HEK293T (cell line): ENCODE results near the gene SNRPB.
"Not testable (repeated sequence)": the region's sequence is repeated elsewhere in the genome, so short reads cannot be mapped to it uniquely, and the experiment has no call there.

Source experiments
- CTCF ChIA-PET: fragments of 350-600 bp; formaldehyde crosslinking; extraction: SDS; loops from one replicate; lab custom pipeline; 2021; ENCODE audit warnings: antibody characterized with exemption, inconsistent platforms; lab: Yijun Ruan, JAX
- POLR2A ChIA-PET: fragments of 350-600 bp; formaldehyde crosslinking; extraction: SDS; loops from one replicate; lab custom pipeline; 2020; ENCODE audit warnings: antibody characterized with exemption, inconsistent platforms; lab: Yijun Ruan, JAX
- DNase-seq: peaks from one replicate; pipeline ENCODE4 v3.0.0; 2012; ENCODE audit warnings: mixed read lengths; ENCODE audit errors: extremely low spot score
- ARNT ChIP-seq: fragments of 450-650 bp; IDR thresholded peaks from 2 replicates; pipeline ENCODE4 v1.6.1; 2017; ENCODE audit warnings: mild to moderate bottlenecking
- BHLHE40 ChIP-seq: fragments of 450-650 bp; IDR thresholded peaks from 2 replicates; pipeline ENCODE4 v1.6.1; 2016; ENCODE audit warnings: mild to moderate bottlenecking, moderate library complexity, borderline replicate concordance
- CTBP1 ChIP-seq: fragments of 450-650 bp; IDR thresholded peaks from 2 replicates; pipeline ENCODE4 v1.6.1; 2016; ENCODE audit warnings: borderline replicate concordance
- ELF4 ChIP-seq: fragments of 450-650 bp; IDR thresholded peaks from 2 replicates; pipeline ENCODE4 v1.6.1; 2017; ENCODE audit warnings: antibody characterized with exemption
- FOXA1 ChIP-seq: fragments of 450-650 bp; IDR thresholded peaks from 2 replicates; pipeline ENCODE4 v1.6.1; 2016; ENCODE audit warnings: mild to moderate bottlenecking
- FOXK2 ChIP-seq: fragments of 450-650 bp; IDR thresholded peaks from 2 replicates; pipeline ENCODE4 v1.6.1; 2016; ENCODE audit warnings: mild to moderate bottlenecking
- FOXM1 ChIP-seq: fragments of 450-650 bp; IDR thresholded peaks from 2 replicates; pipeline ENCODE4 v1.6.1; 2017; ENCODE audit warnings: mild to moderate bottlenecking, borderline replicate concordance
- HDGF ChIP-seq: fragments of 450-650 bp; IDR thresholded peaks from 2 replicates; pipeline ENCODE4 v1.6.1; 2017; ENCODE audit warnings: antibody characterized with exemption, borderline replicate concordance
- L3MBTL2 ChIP-seq: fragments of 450-650 bp; conservative IDR thresholded peaks from 2 replicates; pipeline ENCODE4 v1.6.1; 2016; ENCODE audit warnings: mild to moderate bottlenecking
- LEF1 ChIP-seq: fragments of 450-650 bp; IDR thresholded peaks from 2 replicates; pipeline ENCODE4 v1.6.1; 2017; ENCODE audit warnings: mild to moderate bottlenecking, borderline replicate concordance
- NFRKB ChIP-seq: fragments of 450-650 bp; IDR thresholded peaks from 2 replicates; pipeline ENCODE4 v1.6.1; 2016; ENCODE audit warnings: mild to moderate bottlenecking, moderate library complexity
- SP1 ChIP-seq: fragments of 450-650 bp; IDR thresholded peaks from 2 replicates; pipeline ENCODE4 v1.6.1; 2017
- SUZ12 ChIP-seq: fragments of 450-650 bp; IDR thresholded peaks from 2 replicates; pipeline ENCODE4 v1.6.1; 2016; ENCODE audit warnings: mild to moderate bottlenecking
- TARDBP ChIP-seq: fragments of 450-650 bp; IDR thresholded peaks from 2 replicates; pipeline ENCODE4 v1.6.1; 2016
- ZNF384 ChIP-seq: fragments of 450-650 bp; IDR thresholded peaks from 2 replicates; pipeline ENCODE4 v1.6.1; 2016
- TF ChIP-seq, protein P1 (sequence below): fragments of 450-650 bp; IDR thresholded peaks from 2 replicates; pipeline ENCODE4 v1.6.1; 2016

Gene SNRPB

GRCh38 chr20:2515203-2515602, 44.6 kb upstream of the SNRPB start:
- no peak for DNase-seq
- POLR2A ChIA-PET, result no interaction called here
- TF ChIP-seq ZNF384 (no peak), HDGF (no peak), SP1 (no peak), SUZ12 (no peak), FOXK2 (no peak), NFRKB (no peak), TARDBP (no peak), L3MBTL2 (no peak), FOXM1 (no peak), ARNT (no peak), FOXA1 (no peak), ELF4 (no peak)
- CTCF ChIA-PET, result no interaction called here

DNA sequence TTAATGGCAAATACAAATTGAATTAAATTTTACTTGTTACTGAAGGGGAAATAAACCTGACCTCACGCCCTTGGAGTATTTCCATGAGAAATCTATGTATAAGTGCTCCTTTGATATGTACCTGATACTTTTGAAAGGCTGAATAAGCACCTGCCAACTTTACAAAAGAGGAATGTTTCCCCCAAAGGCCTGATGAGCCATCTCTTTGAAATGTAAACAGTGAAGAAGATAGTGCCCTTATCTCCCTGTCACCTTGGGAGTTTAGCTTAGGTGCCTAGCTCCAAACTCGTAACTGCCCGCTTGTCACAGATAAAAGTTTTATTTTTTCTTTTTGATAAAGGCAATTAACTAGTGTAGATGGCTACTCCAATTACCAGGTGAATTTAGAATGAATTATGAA, 39.2 kb upstream of the SNRPB start:
- CTCF ChIA-PET, result interaction anchor here (1.7 to 4.0 kb wide), 2 partner anchors 12 to 142 kb away, joined by 3 to 12 read pairs; no protein-coding TSS in a partner anchor
- DNase-seq, result no peak
- TF ChIP-seq, protein P1, sequence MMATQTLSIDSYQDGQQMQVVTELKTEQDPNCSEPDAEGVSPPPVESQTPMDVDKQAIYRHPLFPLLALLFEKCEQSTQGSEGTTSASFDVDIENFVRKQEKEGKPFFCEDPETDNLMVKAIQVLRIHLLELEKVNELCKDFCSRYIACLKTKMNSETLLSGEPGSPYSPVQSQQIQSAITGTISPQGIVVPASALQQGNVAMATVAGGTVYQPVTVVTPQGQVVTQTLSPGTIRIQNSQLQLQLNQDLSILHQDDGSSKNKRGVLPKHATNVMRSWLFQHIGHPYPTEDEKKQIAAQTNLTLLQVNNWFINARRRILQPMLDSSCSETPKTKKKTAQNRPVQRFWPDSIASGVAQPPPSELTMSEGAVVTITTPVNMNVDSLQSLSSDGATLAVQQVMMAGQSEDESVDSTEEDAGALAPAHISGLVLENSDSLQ, result no peak
- no peak for TF ChIP-seq L3MBTL2
- TF ChIP-seq NFRKB, result no peak
- no peak for TF ChIP-seq SP1
- no peak for TF ChIP-seq CTBP1
- TF ChIP-seq FOXK2, result no peak
- no peak for TF ChIP-seq BHLHE40
- TF ChIP-seq ELF4, result no peak
- no peak for TF ChIP-seq SUZ12
- TF ChIP-seq FOXM1, result no peak
- no peak for TF ChIP-seq HDGF
- no peak for TF ChIP-seq TARDBP
- TF ChIP-seq LEF1, result no peak
- TF ChIP-seq FOXA1, result no peak
- no peak for TF ChIP-seq ARNT
- no peak for TF ChIP-seq ZNF384
- POLR2A ChIA-PET, result interaction anchor here (0.7 to 3.4 kb wide), 4 partner anchors 10 to 144 kb away, joined by 3 to 21 read pairs (median 8); partner anchors contain the start of gene SNRPB

GRCh38 chr20:2509468-2509781, 38.8 kb upstream of the SNRPB start:
- TF ChIP-seq TARDBP (no peak), L3MBTL2 (0 out of 2 replicates have a peak, but pooled peaks have one; percentile 70), SP1 (no peak)
- POLR2A ChIA-PET, result interaction anchor here (0.7 to 3.4 kb wide), 4 partner anchors 9 to 144 kb away, joined by 3 to 21 read pairs (median 8); partner anchors contain the start of gene SNRPB
- no peak for DNase-seq
- CTCF ChIA-PET, result interaction anchor here (1.7 to 4.0 kb wide), 2 partner anchors 13 to 142 kb away, joined by 3 to 12 read pairs; no protein-coding TSS in a partner anchor

DNA sequence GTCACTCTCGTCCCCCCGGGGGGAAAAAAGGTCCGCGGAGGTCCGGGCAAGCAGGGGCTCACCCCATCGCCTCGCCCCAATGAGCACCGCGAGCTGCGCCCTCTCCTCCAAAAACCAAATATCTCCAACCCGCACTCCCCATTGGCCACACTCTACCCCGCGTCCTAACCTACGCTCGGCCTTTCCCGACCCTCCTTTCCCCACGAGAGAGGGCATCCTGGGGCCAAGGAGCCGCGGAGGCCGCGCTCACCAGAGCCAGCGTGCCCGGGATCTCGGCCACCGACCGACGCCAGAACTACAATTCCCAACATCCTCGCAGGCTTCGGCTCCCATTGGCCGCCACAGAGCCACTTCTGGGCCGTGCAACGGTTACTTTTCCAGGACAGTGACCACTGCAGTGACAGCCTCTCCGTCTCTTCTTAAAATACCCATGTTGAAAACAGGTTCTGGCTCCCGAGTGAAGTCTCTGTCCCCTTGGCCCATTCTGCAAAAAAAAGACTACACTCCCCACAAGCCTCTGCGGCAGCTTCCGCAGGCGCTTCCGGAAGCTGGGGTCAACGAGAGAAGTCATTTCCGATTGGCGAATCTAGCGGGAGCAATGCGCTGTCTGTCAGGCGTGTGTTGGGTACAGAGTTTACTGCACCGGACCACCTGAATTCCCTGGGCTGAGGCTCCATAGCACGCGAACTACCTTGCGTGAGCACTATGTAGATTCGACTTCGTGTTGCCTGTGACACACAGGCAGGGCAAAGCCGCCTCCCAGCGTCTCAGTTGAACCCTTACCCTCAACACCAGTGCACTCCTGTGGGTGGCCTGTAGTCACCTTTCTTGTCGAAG, 38.3 kb upstream of the SNRPB start, which contains the start of gene ZNF343:
TSS of gene ZNF343 (minus strand) at position 285 of the 837 bp plus-strand sequence. CDS start 15,020 bp downstream, outside the sequence.
- peak; percentile 88 for DNase-seq
- TF ChIP-seq TARDBP, result no peak
- no peak for TF ChIP-seq CTBP1
- TF ChIP-seq FOXK2, result no peak
- no peak for TF ChIP-seq ZNF384
- TF ChIP-seq, protein P1, result peak; percentile 94
- no peak for TF ChIP-seq SP1
- TF ChIP-seq L3MBTL2, result peak; percentile 81
- TF ChIP-seq ARNT, result no peak
- TF ChIP-seq NFRKB, result no peak
- no peak for TF ChIP-seq HDGF
- TF ChIP-seq FOXM1, result no peak
- peak; percentile 73 for TF ChIP-seq SUZ12
- TF ChIP-seq ELF4, result peak; percentile 92
- ChIA-PET CTCF (interaction anchor here (1.7 to 4.0 kb wide), 2 partner anchors 13 to 142 kb away, joined by 3 to 12 read pairs; no protein-coding TSS in a partner anchor), POLR2A (interaction anchor here (0.7 to 3.4 kb wide), 4 partner anchors 9 to 145 kb away, joined by 3 to 21 read pairs (median 8); partner anchors contain the start of gene SNRPB)

- peak; percentile 17 for DNase-seq
- POLR2A ChIA-PET, result interaction anchor here (0.8 to 3.4 kb wide), 6 partner anchors 14 to 151 kb away, joined by 3 to 21 read pairs (median 6); partner anchors contain the start of gene SNRPB
- CTCF ChIA-PET, result interaction anchor here (1.7 to 4.0 kb wide), 2 partner anchors 14 to 143 kb away, joined by 3 to 12 read pairs; no protein-coding TSS in a partner anchor
- no peak for TF ChIP-seq L3MBTL2
- no peak for TF ChIP-seq FOXA1
- TF ChIP-seq FOXK2, result no peak
- no peak for TF ChIP-seq SP1
- TF ChIP-seq NFRKB, result no peak
- TF ChIP-seq LEF1, result no peak
- no peak for TF ChIP-seq ELF4
Observed at GRCh38 chr20:2507875-2508630, 37.5 kb upstream of the SNRPB start.

DNA sequence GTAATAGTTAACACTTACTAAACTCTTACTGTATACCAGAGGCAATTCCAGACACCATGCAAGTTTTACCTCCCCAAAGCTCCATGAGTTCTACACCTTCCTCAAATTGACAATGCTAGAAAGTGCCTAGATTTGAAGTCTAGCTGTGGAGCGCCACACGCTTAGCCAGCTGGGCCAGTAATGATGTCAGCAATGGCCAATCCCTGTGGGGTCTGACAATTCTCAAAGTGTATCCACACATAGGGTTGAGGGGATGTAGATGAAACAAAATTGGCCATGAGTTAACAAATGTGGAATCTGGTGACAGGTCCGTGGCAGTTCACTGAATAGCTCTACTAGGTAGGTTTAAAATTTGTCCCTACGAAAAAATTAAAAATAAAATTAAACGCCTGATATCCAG, 36.9 kb upstream of the SNRPB start:
- no peak for DNase-seq
- ChIA-PET POLR2A (interaction anchor here (0.8 to 3.4 kb wide), 6 partner anchors 14 to 151 kb away, joined by 3 to 21 read pairs (median 6); partner anchors contain the start of gene SNRPB), CTCF (interaction anchor here (4.0 kb wide), 1 partner anchor 15 kb away, joined by 12 read pairs; no protein-coding TSS in a partner anchor)
- TF ChIP-seq SUZ12 (no peak), NFRKB (no peak), SP1 (no peak)

DNA sequence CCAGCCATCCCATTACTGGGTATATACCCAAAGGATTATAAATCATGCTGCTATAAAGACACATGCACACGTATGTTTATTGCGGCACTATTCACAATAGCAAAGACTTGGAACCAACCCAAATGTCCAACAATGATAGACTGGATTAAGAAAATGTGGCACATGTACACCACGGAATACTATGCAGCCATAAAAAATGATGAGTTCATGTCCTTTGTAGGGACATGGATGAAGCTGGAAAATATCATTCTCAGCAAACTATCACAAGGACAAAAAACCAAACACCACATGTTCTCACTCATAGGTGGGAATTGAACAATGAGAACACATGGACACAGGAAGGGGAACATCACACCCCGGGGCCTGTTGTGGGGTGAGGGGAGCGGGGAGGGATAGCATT, 35.8 kb upstream of the SNRPB start:
- POLR2A ChIA-PET, CTCF ChIA-PET, DNase-seq: not testable (repeated sequence)

GRCh38 chr20:2504803-2505202, 34.2 kb upstream of the SNRPB start:
- DNase-seq, POLR2A ChIA-PET, CTCF ChIA-PET: not testable (repeated sequence)

DNA sequence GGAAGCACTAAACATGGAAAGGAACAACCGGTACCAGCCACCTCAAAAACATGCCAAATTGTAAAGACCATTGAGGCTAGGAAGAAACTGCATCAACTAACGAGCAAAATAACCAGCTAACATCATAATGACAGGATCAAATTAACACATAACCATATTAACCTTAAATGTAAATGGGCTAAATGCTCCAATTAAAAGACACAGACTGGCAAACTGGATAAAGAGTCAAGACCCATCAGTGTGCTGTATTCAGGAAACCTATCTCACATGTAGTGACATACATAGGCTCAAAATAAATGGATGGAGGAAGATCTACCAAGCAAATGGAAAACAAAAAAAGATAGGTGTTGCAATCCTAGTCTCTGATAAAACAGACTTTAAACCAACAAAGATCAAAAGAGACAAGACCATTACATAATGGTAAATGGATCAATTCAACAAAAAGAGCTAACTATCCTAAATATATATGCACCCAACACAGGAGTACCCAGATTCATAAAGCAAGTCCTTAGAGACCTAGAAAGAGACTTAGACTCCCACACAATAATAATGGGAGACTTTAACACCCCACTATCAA, 32.3 kb upstream of the SNRPB start:
- DNase-seq, POLR2A ChIA-PET, CTCF ChIA-PET: not testable (repeated sequence)
